ENCODE measurements around the gene CCDC136. TPM values are rescaled to one million over a fixed set of nuclear protein-coding genes. Genes with fewer than 3 reads are reported as not detected.

The CCDC136 gene
- total RNA-seq, 4 donors from 2014 or later, result 0.61 to 15.8 (median 9.3) TPM

GRCh38 chr7:128774921-128775320 is 16.8 kb upstream of the CCDC136 start:
- DNase-seq, result peak in 1 of 2 donors; percentile 61
- intact Hi-C loops (cut with DNase I; ENCODE audit: low total_unique reads), result no loop called here

GRCh38 chr7:128775744-128776474 is 15.9 kb upstream of the CCDC136 start, which contains the start of gene OPN1SW:
Gene OPN1SW (minus strand): TSS chr7:128775794. CDS start chr7:128775781, 13 bp downstream.
- no peaks in the 10 kb centered on the region for H3K27me3 ChIP-seq
- H3K4me1 ChIP-seq, result peaks cover 0 to 3% of the 10 kb centered on the region in 2 donors
- DNase-seq (no peak), ATAC-seq (no peak)
- intact Hi-C loops (cut with DNase I; ENCODE audit: low total_unique reads) (no loop called here), in situ Hi-C loops (cut with MboI; ENCODE audit: low sequenced_read_pairs in 4 of 4) (loop anchor here in 1 of 4 donors (25.0 kb wide), 1 partner anchor 111 kb away; no protein-coding TSS in a partner anchor)
- H3K36me3 ChIP-seq, result peaks cover 0 to 20% of the 10 kb centered on the region in 2 donors
- no peaks in the 10 kb centered on the region for H3K9me3 ChIP-seq
- no peak for TF ChIP-seq CTCF (IDR thresholded peaks at IDR 0.05 in 4 of 5, conservative IDR thresholded peaks at IDR 0.05 in 1 of 5)
- no peak for TF ChIP-seq POLR2A (IDR thresholded peaks at IDR 0.05)
- H3K27ac ChIP-seq, result no peak within 1 kb of the TSS
- no peak within 1 kb of the TSS for H3K4me3 ChIP-seq

More at GRCh38 chr7:128774921-128775320, 16.8 kb upstream of the CCDC136 start:
- in situ Hi-C loops (cut with MboI; ENCODE audit: low sequenced_read_pairs in 4 of 4), result loop anchor here in 1 of 4 donors (25.0 kb wide), 1 partner anchor 112 kb away; no protein-coding TSS in a partner anchor
- Histone ChIP-seq H3K4me3 (no peak overlapping the region), H3K9me3 (no peaks in the 10 kb centered on the region), H3K36me3 (peaks cover 0 to 27% of the 10 kb centered on the region in 2 donors), H3K27ac (no peak overlapping the region), H3K27me3 (no peaks in the 10 kb centered on the region), H3K4me1 (peaks cover 0 to 3% of the 10 kb centered on the region in 2 donors)
- peak in 1 of 2 donors; percentile 91 for ATAC-seq
- TF ChIP-seq CTCF (IDR thresholded peaks at IDR 0.05 in 4 of 5, conservative IDR thresholded peaks at IDR 0.05 in 1 of 5) (no peak), POLR2A (IDR thresholded peaks at IDR 0.05) (no peak)

GRCh38 chr7:128777156-128778123 is 14.3 kb upstream of the CCDC136 start:
- intact Hi-C loops (cut with DNase I; ENCODE audit: low total_unique reads) (no loop called here), in situ Hi-C loops (cut with MboI; ENCODE audit: low sequenced_read_pairs in 4 of 4) (loop anchor here in 1 of 4 donors (25.0 kb wide), 1 partner anchor 110 kb away; no protein-coding TSS in a partner anchor)
- Histone ChIP-seq H3K36me3 (peaks cover 0 to 6% of the 10 kb centered on the region in 2 donors), H3K4me3 (no peak overlapping the region), H3K9me3 (no peaks in the 10 kb centered on the region), H3K27ac (no peak overlapping the region), H3K4me1 (peaks cover 0 to 3% of the 10 kb centered on the region in 2 donors), H3K27me3 (no peaks in the 10 kb centered on the region)
- DNase-seq (no peak), ATAC-seq (no peak)
- TF ChIP-seq POLR2A (IDR thresholded peaks at IDR 0.05), result no peak
- TF ChIP-seq CTCF (IDR thresholded peaks at IDR 0.05 in 4 of 5, conservative IDR thresholded peaks at IDR 0.05 in 1 of 5), result no peak

- Histone ChIP-seq H3K27me3 (no peaks in the 10 kb centered on the region), H3K9me3 (no peaks in the 10 kb centered on the region), H3K27ac (no peak overlapping the region), H3K4me1 (peaks cover 0 to 3% of the 10 kb centered on the region in 2 donors), H3K4me3 (no peak overlapping the region), H3K36me3 (no peaks in the 10 kb centered on the region)
- intact Hi-C loops (cut with DNase I; ENCODE audit: low total_unique reads), result no loop called here
- ATAC-seq (no peak), DNase-seq (no peak)
- TF ChIP-seq CTCF (IDR thresholded peaks at IDR 0.05 in 4 of 5, conservative IDR thresholded peaks at IDR 0.05 in 1 of 5), result no peak
- in situ Hi-C loops (cut with MboI; ENCODE audit: low sequenced_read_pairs in 4 of 4), result loop anchor here in 1 of 4 donors (25.0 kb wide), 1 partner anchor 108 kb away; no protein-coding TSS in a partner anchor
Observed at GRCh38 chr7:128778946-128779345, 12.8 kb upstream of the CCDC136 start.
